Activated CD4-positive, alpha-beta memory T cell treated with anti-CD3 and anti-CD28 coated beads for 36 hours (primary cell): Measurements from ENCODE around the gene ZACN. TPM values are rescaled to one million over a fixed set of nuclear protein-coding genes. Genes with fewer than 3 reads are reported as not detected.
"Not testable (repeated sequence)": the region's sequence is repeated elsewhere in the genome, so short reads cannot be mapped to it uniquely, and the experiment has no call there.

ENCODE experiments used
- CTCF ChIA-PET: fragments of 350-600 bp; sonication (Branson Sonifier 250); formaldehyde crosslinking; loops from one replicate; lab custom pipeline; 2021; ENCODE audit warnings: antibody characterized with exemption, inconsistent platforms; lab: Charles Lee
- POLR2A ChIA-PET: fragments of 350-600 bp; sonication (Branson Sonifier 250); formaldehyde crosslinking; loops from one replicate; lab custom pipeline; 2021; ENCODE audit warnings: antibody characterized with exemption; lab: Charles Lee
- DNase-seq: peaks from one replicate; pipeline ENCODE4 v3.0.0-alpha.2; 2020
- H3K27ac Mint-ChIP-seq: one replicate; pipeline ENCODE4 v1.8.0; 2021; ENCODE audit warnings: mixed read lengths
- H3K27me3 Mint-ChIP-seq: one replicate; pipeline ENCODE4 v1.8.0; 2021; ENCODE audit warnings: mixed read lengths
- H3K36me3 Mint-ChIP-seq: one replicate; pipeline ENCODE4 v1.8.0; 2021; ENCODE audit warnings: mixed read lengths
- H3K4me1 Mint-ChIP-seq: one replicate; pipeline ENCODE4 v1.8.0; 2021; ENCODE audit warnings: low read depth, mixed read lengths
- H3K4me3 Mint-ChIP-seq: one replicate; pipeline ENCODE4 v1.8.0; 2021; ENCODE audit warnings: mild to moderate bottlenecking, mixed read lengths
- H3K9me3 Mint-ChIP-seq: one replicate; pipeline ENCODE4 v1.8.0; 2021; ENCODE audit warnings: mixed read lengths
- intact Hi-C: fragments of 100-400 bp; cut with micrococcal nuclease; formaldehyde crosslinking; loops from one replicate; pipeline ENCODE4 v1.15.1; 2023
- total RNA-seq, 2 experiments: library from RNA; stranded (reverse); gene quantifications; one replicate each; pipeline ENCODE4 v1.2.3, GENCODE V29; 2021

The ZACN gene
- total RNA-seq, 2 experiments from 2014 or later = 4.9 to 5.1 TPM

DNA sequence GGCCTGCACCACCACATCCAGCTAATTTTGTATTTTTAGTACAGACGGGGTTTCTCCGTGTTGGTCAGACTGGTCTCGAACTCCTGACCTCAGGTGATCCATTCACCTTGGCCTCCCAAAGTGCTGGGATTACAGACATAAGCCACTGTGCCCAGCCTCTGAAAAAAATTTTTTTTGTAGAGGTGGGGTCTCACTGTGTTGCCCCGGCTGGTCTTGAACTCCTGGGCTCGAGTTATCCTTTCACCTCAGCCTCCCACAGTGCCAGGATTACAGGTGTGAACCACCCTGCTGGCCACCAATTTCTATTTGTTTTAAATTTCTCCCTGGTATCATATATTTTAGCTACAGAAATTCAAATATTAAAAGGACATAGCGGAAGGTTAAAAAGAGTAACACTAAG, 20.7 kb upstream of the ZACN start:
- CTCF ChIA-PET = interaction anchor here (2.7 kb wide), 1 partner anchor 44 kb away, joined by 11 read pairs; no protein-coding TSS in a partner anchor
- peaks cover 13% of the 10 kb centered on the region for H3K4me1 Mint-ChIP-seq
- H3K27ac Mint-ChIP-seq, POLR2A ChIA-PET, H3K27me3 Mint-ChIP-seq, H3K4me3 Mint-ChIP-seq, intact Hi-C loops, H3K9me3 Mint-ChIP-seq, DNase-seq: not testable (repeated sequence)
- H3K36me3 Mint-ChIP-seq = peaks cover 56% of the 10 kb centered on the region

DNA sequence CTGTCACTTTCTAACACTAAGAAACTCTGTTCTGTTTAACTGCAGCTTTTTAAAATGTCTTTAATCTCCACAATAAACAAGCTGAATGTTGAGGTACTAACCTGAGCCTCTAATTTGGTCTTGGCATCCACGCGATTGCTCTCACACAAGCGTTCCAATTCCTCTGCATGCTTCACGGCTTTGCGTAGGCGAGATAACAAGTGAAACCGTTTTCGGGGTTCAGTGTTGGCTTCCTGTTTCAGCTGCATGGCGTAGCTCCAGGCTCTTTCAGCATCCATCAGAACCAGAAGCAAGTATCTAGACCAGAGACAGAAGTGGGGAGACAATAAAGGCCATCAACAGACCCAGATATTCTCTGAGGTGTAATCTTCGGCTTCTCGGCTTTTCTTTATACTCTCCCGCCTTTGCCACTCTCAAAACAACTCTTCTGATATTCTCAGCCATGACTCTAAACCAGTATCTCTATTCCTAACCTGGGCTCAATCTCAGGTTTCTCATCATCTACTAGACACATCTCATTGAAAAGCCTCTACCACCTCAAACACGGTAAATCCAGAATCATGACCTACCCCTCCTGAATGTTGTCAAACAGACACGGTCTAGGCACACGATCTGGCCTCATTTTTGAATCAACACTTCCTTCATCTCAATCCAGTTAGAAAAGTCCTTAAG, 15.0 kb upstream of the ZACN start:
- Mint-ChIP-seq H3K36me3 (peaks cover 68% of the 10 kb centered on the region), H3K4me3 (peak overlapping the region; percentile 25), H3K4me1 (peaks cover 31% of the 10 kb centered on the region), H3K9me3 (no peaks in the 10 kb centered on the region), H3K27ac (peak overlapping the region; percentile 84), H3K27me3 (no peaks in the 10 kb centered on the region)
- intact Hi-C loops = loop anchor here (1.0 kb wide), 1 partner anchor 7 kb away; no protein-coding TSS in a partner anchor
- peak; percentile 80 for DNase-seq
- ChIA-PET POLR2A (interaction anchor here (1.2 to 1.9 kb wide), 3 partner anchors 8 to 40 kb away, joined by 3 to 14 read pairs (median 6); partner anchors contain the start of genes EXOC7 and SRP68), CTCF (interaction anchor here (0.6 to 2.1 kb wide), 9 partner anchors 7 to 64 kb away, joined by 3 to 21 read pairs (median 4); partner anchors contain the start of gene ZACN)

DNA sequence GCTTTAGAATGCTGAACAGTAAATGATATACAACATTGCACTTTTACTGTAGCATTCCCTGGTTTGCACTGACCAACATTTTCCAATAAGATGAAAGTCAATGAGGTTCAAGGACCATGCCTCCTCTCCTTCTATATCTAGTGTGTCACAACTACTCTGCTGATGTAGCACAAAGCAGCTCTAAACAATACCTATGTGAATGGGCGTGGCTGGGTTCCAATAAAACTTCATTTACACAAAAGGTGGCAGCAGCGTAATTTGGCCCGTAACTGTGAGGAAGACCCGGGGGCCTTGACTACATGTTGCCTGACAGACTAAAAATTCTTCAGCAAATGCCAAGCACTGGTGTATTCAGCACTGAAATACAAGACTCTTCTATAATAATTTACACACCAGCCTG, 13.2 kb upstream of the ZACN start:
- intact Hi-C loops = loop anchor here (2.0 kb wide), 1 partner anchor 17 kb away; no protein-coding TSS in a partner anchor

GRCh38 chr17:76071531-76072147, 7.3 kb upstream of the ZACN start:
- intact Hi-C loops = loop anchor here (1.0 to 10.0 kb wide), 6 partner anchors 8 to 287 kb away; partner anchors contain the start of genes EXOC7, TRIM65 and UNK
- peak overlapping the region; percentile 99 for H3K4me3 Mint-ChIP-seq
- no peaks in the 10 kb centered on the region for H3K9me3 Mint-ChIP-seq
- peaks cover 42% of the 10 kb centered on the region for H3K4me1 Mint-ChIP-seq
- peak overlapping the region; percentile 100 for H3K27ac Mint-ChIP-seq
- H3K27me3 Mint-ChIP-seq = peaks cover 21% of the 10 kb centered on the region
- POLR2A ChIA-PET = interaction anchor here (0.6 to 2.4 kb wide), 17 partner anchors 9 to 313 kb away, joined by 3 to 16 read pairs (median 4); partner anchors contain the start of genes CDK3, EXOC7, FBF1 and SPHK1
- DNase-seq = peak; percentile 63
- CTCF ChIA-PET = interaction anchor here (0.8 to 1.3 kb wide), 9 partner anchors 8 to 288 kb away, joined by 3 to 5 read pairs (median 3); partner anchors contain the start of gene EXOC7
- H3K36me3 Mint-ChIP-seq = peaks cover 21% of the 10 kb centered on the region

More for the DNA sequence above, 13.2 kb upstream of the ZACN start:
- CTCF ChIA-PET = interaction anchor here (0.7 to 1.2 kb wide), 2 partner anchors 52 to 186 kb away, joined by 4 read pairs; no protein-coding TSS in a partner anchor
- Mint-ChIP-seq H3K9me3 (no peaks in the 10 kb centered on the region), H3K27ac (no peak overlapping the region), H3K4me1 (peaks cover 41% of the 10 kb centered on the region), H3K36me3 (peaks cover 61% of the 10 kb centered on the region), H3K4me3 (no peak overlapping the region), H3K27me3 (no peaks in the 10 kb centered on the region)
- DNase-seq = no peak
- POLR2A ChIA-PET = no interaction called here

- POLR2A ChIA-PET = interaction anchor here (0.6 to 2.4 kb wide), 15 partner anchors 9 to 313 kb away, joined by 3 to 16 read pairs (median 4); partner anchors contain the start of genes CDK3, EXOC7, FBF1 and SPHK1
- Mint-ChIP-seq H3K27ac (peak within 1 kb of the TSS; percentile 100), H3K27me3 (peaks cover 27% of the 10 kb centered on the region), H3K4me3 (peak within 1 kb of the TSS; percentile 99), H3K4me1 (peaks cover 45% of the 10 kb centered on the region), H3K36me3 (peaks cover 17% of the 10 kb centered on the region), H3K9me3 (no peaks in the 10 kb centered on the region)
- intact Hi-C loops = loop anchor here (5.0 to 10.0 kb wide), 4 partner anchors 120 to 288 kb away; partner anchors contain the start of genes TRIM65 and UNK
- CTCF ChIA-PET = interaction anchor here (0.8 to 1.3 kb wide), 7 partner anchors 31 to 289 kb away, joined by 3 to 5 read pairs (median 3); partner anchors contain the start of gene EXOC7
- peak; percentile 90 for DNase-seq
Measured at GRCh38 chr17:76072148-76072858, 6.7 kb upstream of the ZACN start, which contains the start of gene SRP68. Gene SRP68 (minus strand): TSS chr17:76072517. CDS start chr17:76072491, 26 bp downstream.

GRCh38 chr17:76074390-76075363, 4.3 kb upstream of the ZACN start, which contains the start of gene GALR2:
Gene GALR2 (plus strand): TSS chr17:76074781. CDS start chr17:76074884, 103 bp downstream.
- Mint-ChIP-seq H3K9me3 (no peaks in the 10 kb centered on the region), H3K36me3 (peaks cover 9% of the 10 kb centered on the region), H3K4me1 (peaks cover 52% of the 10 kb centered on the region), H3K4me3 (peak within 1 kb of the TSS; percentile 17), H3K27me3 (peaks cover 37% of the 10 kb centered on the region), H3K27ac (no peak within 1 kb of the TSS)
- intact Hi-C loops = loop anchor here (5.0 to 10.0 kb wide), 4 partner anchors 118 to 290 kb away; partner anchors contain the start of genes TRIM65 and UNK
- CTCF ChIA-PET = interaction anchor here (0.6 to 1.8 kb wide), 3 partner anchors 10 to 60 kb away, joined by 3 to 11 read pairs (median 3); no protein-coding TSS in a partner anchor
- POLR2A ChIA-PET = interaction anchor here (1.9 kb wide), 1 partner anchor 11 kb away, joined by 6 read pairs; no protein-coding TSS in a partner anchor
- no peak for DNase-seq

DNA sequence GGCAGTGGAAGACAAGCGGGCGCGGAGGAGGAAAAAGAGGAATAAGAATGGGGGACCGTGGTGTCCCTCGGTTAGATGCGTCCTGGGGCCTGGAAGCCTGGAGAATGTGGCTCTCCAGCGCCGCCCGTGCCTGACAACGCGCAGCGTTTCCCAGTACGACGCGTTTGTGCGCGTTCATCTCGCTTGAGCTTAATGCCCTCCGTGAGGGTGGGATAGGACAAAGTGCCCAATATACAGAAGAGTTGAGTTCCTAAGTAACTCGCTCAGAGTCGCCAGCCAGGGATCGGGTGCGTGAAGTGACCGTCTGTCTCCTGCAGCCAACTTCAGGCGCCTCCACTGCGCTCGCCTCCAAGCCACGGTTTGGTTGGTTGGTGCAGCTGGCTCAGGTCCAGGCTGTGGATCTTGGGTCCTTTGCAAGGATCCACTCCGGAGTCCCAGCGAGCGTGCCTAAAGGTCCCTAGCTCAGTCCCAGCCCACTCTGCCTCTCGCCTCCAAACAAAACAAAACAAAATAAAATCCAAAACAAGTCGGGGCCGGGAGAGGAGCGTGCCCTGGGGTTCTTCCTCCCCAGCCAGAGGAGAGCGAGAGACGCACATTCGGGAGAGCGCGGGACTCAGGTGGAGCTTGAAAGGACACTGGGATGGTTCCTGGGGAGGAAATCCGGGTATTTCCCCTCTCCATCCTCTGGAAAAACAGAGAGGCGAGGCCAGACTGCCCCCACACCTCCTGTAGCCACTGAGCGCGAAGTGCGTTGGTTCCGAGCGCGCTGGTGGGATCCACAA, 3.4 kb upstream of the ZACN start:
- peaks cover 47% of the 10 kb centered on the region for H3K4me1 Mint-ChIP-seq
- H3K27me3 Mint-ChIP-seq = peaks cover 38% of the 10 kb centered on the region
- intact Hi-C loops = loop anchor here (10.0 kb wide), 1 partner anchor 291 kb away; the partner anchor contains the start of gene UNK
- ChIA-PET POLR2A (interaction anchor here (1.9 kb wide), 1 partner anchor 12 kb away, joined by 6 read pairs; no protein-coding TSS in a partner anchor), CTCF (interaction anchor here (1.2 to 1.8 kb wide), 2 partner anchors 57 to 61 kb away, joined by 3 to 11 read pairs; no protein-coding TSS in a partner anchor)
- peaks cover 4% of the 10 kb centered on the region for H3K36me3 Mint-ChIP-seq
- peak; percentile 43 for DNase-seq
- H3K27ac Mint-ChIP-seq = no peak overlapping the region
- H3K4me3 Mint-ChIP-seq = peak overlapping the region; percentile 17
- no peaks in the 10 kb centered on the region for H3K9me3 Mint-ChIP-seq

- ChIA-PET POLR2A (interaction anchor here (1.9 kb wide), 1 partner anchor 13 kb away, joined by 6 read pairs; no protein-coding TSS in a partner anchor), CTCF (interaction anchor here (0.7 to 1.8 kb wide), 3 partner anchors 45 to 62 kb away, joined by 3 to 11 read pairs (median 3); no protein-coding TSS in a partner anchor)
- H3K27ac Mint-ChIP-seq = no peak overlapping the region
- H3K9me3 Mint-ChIP-seq = no peaks in the 10 kb centered on the region
- intact Hi-C loops = loop anchor here (10.0 kb wide), 1 partner anchor 291 kb away; the partner anchor contains the start of gene UNK
- peaks cover 38% of the 10 kb centered on the region for H3K27me3 Mint-ChIP-seq
- H3K4me1 Mint-ChIP-seq = peaks cover 42% of the 10 kb centered on the region
- H3K36me3 Mint-ChIP-seq = peaks cover 4% of the 10 kb centered on the region
- peak; percentile 17 for DNase-seq
- peak overlapping the region; percentile 40 for H3K4me3 Mint-ChIP-seq
Measured at GRCh38 chr17:76076146-76076764, 2.7 kb upstream of the ZACN start.
